ENCODE data around the gene DDX17.

DNA sequence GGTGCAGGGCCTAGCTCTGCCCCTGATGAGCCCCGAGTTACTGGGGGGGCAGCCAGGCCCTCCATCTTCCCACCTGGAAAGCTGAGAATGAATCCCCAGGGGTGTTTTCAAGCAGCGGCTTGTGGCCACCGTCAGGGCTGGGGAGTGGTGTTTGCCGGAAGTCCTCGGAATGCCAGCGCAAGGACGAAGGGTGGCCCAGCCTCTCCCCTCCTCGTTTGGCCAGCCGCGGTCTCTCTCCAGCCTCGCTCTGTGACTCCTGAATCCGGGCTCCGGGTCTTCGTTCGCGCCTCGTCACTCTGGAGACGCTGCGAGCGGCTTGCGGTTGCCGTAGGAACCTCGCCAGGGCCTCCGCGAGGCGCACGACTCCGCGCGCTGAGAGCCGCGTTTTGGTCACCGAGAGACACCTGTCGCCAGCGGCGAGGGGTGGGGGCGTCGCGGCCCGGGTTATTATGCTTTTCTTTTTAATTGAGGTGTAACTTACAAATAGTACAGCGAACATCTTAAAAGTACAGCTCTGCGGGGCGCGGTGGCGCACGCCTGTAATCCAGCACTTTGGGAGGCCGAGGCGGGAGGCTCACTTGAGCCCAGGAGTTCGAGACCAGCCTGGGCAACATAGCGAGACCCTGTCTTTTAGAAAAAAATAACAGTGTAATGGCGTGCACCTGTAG, 44.6 kb downstream of the DDX17 start:
- TF ChIP-seq, protein P1, sequence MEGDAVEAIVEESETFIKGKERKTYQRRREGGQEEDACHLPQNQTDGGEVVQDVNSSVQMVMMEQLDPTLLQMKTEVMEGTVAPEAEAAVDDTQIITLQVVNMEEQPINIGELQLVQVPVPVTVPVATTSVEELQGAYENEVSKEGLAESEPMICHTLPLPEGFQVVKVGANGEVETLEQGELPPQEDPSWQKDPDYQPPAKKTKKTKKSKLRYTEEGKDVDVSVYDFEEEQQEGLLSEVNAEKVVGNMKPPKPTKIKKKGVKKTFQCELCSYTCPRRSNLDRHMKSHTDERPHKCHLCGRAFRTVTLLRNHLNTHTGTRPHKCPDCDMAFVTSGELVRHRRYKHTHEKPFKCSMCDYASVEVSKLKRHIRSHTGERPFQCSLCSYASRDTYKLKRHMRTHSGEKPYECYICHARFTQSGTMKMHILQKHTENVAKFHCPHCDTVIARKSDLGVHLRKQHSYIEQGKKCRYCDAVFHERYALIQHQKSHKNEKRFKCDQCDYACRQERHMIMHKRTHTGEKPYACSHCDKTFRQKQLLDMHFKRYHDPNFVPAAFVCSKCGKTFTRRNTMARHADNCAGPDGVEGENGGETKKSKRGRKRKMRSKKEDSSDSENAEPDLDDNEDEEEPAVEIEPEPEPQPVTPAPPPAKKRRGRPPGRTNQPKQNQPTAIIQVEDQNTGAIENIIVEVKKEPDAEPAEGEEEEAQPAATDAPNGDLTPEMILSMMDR (IDR thresholded peaks at IDR 0.05): no peak
- TF ChIP-seq POLR2A (IDR thresholded peaks at IDR 0.05): no peak

Data from lower leg skin (tissue), 3 donors.